Trophoblast cell (in vitro differentiated cells and primary cell): ENCODE measurements around the gene FAM118B.
"Not testable (repeated sequence)": the region's sequence is repeated elsewhere in the genome, so short reads cannot be mapped to it uniquely, and the experiment has no call there.

Experiments
- DNase-seq, 2 donors: peaks; one replicate each; pipeline ENCODE4 v3.0.0-alpha.2; 2016
- H2AFZ ChIP-seq: 2 replicates; pipeline ENCODE4 v1.6.1; 2013; ENCODE audit warnings: low read length, moderate library complexity, mild to moderate bottlenecking; ENCODE audit not compliant: insufficient read depth, poor library complexity
- H2AK5ac ChIP-seq: 2 replicates; pipeline ENCODE4 v1.6.1; 2013; ENCODE audit warnings: mild to moderate bottlenecking, low read length
- H2BK120ac ChIP-seq: 2 replicates; pipeline ENCODE4 v1.6.1; 2013; ENCODE audit warnings: low read length, mild to moderate bottlenecking, moderate library complexity; ENCODE audit not compliant: insufficient read depth, poor library complexity
- H2BK12ac ChIP-seq: 2 replicates; pipeline ENCODE4 v1.6.1; 2013; ENCODE audit warnings: mild to moderate bottlenecking, low read length, moderate library complexity
- H2BK5ac ChIP-seq: 2 replicates; pipeline ENCODE4 v1.6.1; 2013; ENCODE audit warnings: low read length, low read depth, moderate library complexity, mild to moderate bottlenecking; ENCODE audit not compliant: poor library complexity
- H3K14ac ChIP-seq: 2 replicates; pipeline ENCODE4 v1.6.1; 2013; ENCODE audit warnings: mild to moderate bottlenecking, low read length
- H3K18ac ChIP-seq: 2 replicates; pipeline ENCODE4 v1.6.1; 2013; ENCODE audit warnings: mild to moderate bottlenecking, low read length
- H3K23ac ChIP-seq: 2 replicates; pipeline ENCODE4 v1.6.1; 2013; ENCODE audit warnings: low read length
- H3K27ac ChIP-seq: 2 replicates; pipeline ENCODE4 v1.5.1; 2013; ENCODE audit warnings: low read depth, mild to moderate bottlenecking, inconsistent platforms, low read length, moderate library complexity
- H3K27me3 ChIP-seq: 2 replicates; pipeline ENCODE4 v1.6.1; 2013; ENCODE audit warnings: inconsistent platforms, mild to moderate bottlenecking, low read length, moderate library complexity; ENCODE audit not compliant: insufficient read depth
- H3K36me3 ChIP-seq, 2 experiments: 1 replicate in 1 of 2; 2 replicates in 1 of 2; pipeline ENCODE4 v1.6.1; 2013; ENCODE audit warnings: low read length in 2 of 2, mild to moderate bottlenecking in 2 of 2, moderate library complexity in 1 of 2; ENCODE audit not compliant: insufficient read depth in 2 of 2, control insufficient read depth in 1 of 2
- H3K4ac ChIP-seq: 2 replicates; pipeline ENCODE4 v1.6.1; 2013; ENCODE audit warnings: low read depth, mild to moderate bottlenecking, low read length, moderate library complexity
- H3K4me1 ChIP-seq, 2 experiments: 1 replicate in 1 of 2; 2 replicates in 1 of 2; pipeline ENCODE4 v1.6.1; 2013; ENCODE audit warnings: low read length in 2 of 2, mild to moderate bottlenecking in 2 of 2, moderate library complexity in 1 of 2; ENCODE audit not compliant: insufficient read depth in 2 of 2, control insufficient read depth in 1 of 2
- H3K4me2 ChIP-seq: 2 replicates; pipeline ENCODE4 v1.6.1; 2013; ENCODE audit warnings: inconsistent platforms, mild to moderate bottlenecking, low read length, moderate library complexity
- H3K4me3 ChIP-seq: 2 replicates; pipeline ENCODE4 v1.5.1; 2013; ENCODE audit warnings: mild to moderate bottlenecking, low read depth, low read length, inconsistent platforms
- H3K79me1 ChIP-seq: one replicate; pipeline ENCODE4 v1.6.1; 2013; ENCODE audit warnings: low read length
- H3K79me2 ChIP-seq: 2 replicates; pipeline ENCODE4 v1.6.1; 2013; ENCODE audit warnings: low read length, mild to moderate bottlenecking; ENCODE audit not compliant: control insufficient read depth, insufficient read depth, poor library complexity
- H3K9ac ChIP-seq: 2 replicates; pipeline ENCODE4 v1.6.1; 2013; ENCODE audit warnings: mild to moderate bottlenecking, low read length
- H3K9me3 ChIP-seq: 2 replicates; pipeline ENCODE4 v1.6.1; 2013; ENCODE audit warnings: low read depth, mild to moderate bottlenecking, control low read depth, inconsistent platforms, low read length; ENCODE audit not compliant: insufficient read depth
- H4K12ac ChIP-seq: 2 replicates; pipeline ENCODE4 v1.6.1; 2013; ENCODE audit warnings: low read depth, mild to moderate bottlenecking, low read length, moderate library complexity
- H4K8ac ChIP-seq: 2 replicates; pipeline ENCODE4 v1.6.1; 2013; ENCODE audit warnings: low read depth, mild to moderate bottlenecking, low read length, moderate library complexity
- H4K91ac ChIP-seq: one replicate; pipeline ENCODE4 v1.6.1; 2013; ENCODE audit warnings: low read depth, mild to moderate bottlenecking, low read length, moderate library complexity
- WGBS: extraction: QIAGEN DNeasy Blood & Tissue Kit; methylation state at CpG from one replicate; pipeline ENCODE4 v1.1.7; 2013; ENCODE audit warnings: missing lambda C conversion rate; ENCODE audit not compliant: insufficient read length, insufficient coverage; ENCODE audit errors: extremely low coverage; 5-methylcytosine and 5-hydroxymethylcytosine counted together

The FAM118B gene

DNA sequence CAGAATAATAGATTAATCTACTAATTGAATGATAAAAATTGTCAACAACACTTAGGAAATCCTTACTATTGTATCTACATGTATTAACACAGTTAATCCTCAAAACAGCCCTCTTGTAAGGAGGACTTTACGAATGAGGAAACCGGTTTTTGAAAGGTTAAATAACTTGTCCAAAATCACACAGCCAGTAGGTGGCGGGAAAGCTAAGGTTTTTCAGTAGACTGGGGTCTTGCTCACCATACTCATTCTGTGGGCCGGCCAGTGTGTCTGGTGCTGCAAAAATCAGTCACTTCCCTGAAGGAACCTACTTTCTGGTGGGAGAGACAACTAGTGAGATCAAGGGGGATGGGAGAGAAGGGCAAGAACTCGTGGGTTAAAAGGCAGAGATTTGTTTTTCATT lies 96.1 kb downstream of the FAM118B start:
- no peak overlapping the region for H3K23ac ChIP-seq
- H3K4me2 ChIP-seq = no peak overlapping the region
- no peak overlapping the region for H4K12ac ChIP-seq
- no peak overlapping the region for H2BK5ac ChIP-seq
- H3K79me2 ChIP-seq = peaks cover 4% of the 10 kb centered on the region
- WGBS = no CpG with 5 or more reads among the region's 5 CpGs
- no peak overlapping the region for H3K14ac ChIP-seq
- H3K27ac ChIP-seq = no peak overlapping the region
- H3K4me3 ChIP-seq = no peak overlapping the region
- no peak overlapping the region for H2BK12ac ChIP-seq
- H2BK120ac ChIP-seq = no peak overlapping the region
- peak in 1 of 2 donors; percentile 58 for DNase-seq
- H3K79me1 ChIP-seq = peaks cover 5% of the 10 kb centered on the region
- no peak overlapping the region for H3K18ac ChIP-seq
- no peak overlapping the region for H4K8ac ChIP-seq
- peaks cover 0 to 4% of the 10 kb centered on the region in 2 experiments for H3K4me1 ChIP-seq
- no peak overlapping the region for H4K91ac ChIP-seq
- H3K27me3 ChIP-seq = no peaks in the 10 kb centered on the region
- H3K9me3 ChIP-seq = no peaks in the 10 kb centered on the region
- no peaks in the 10 kb centered on the region for H3K36me3 ChIP-seq
- no peak overlapping the region for H2AFZ ChIP-seq
- H3K4ac ChIP-seq = no peak overlapping the region
- H3K9ac ChIP-seq = no peak overlapping the region
- H2AK5ac ChIP-seq = no peak overlapping the region

DNA sequence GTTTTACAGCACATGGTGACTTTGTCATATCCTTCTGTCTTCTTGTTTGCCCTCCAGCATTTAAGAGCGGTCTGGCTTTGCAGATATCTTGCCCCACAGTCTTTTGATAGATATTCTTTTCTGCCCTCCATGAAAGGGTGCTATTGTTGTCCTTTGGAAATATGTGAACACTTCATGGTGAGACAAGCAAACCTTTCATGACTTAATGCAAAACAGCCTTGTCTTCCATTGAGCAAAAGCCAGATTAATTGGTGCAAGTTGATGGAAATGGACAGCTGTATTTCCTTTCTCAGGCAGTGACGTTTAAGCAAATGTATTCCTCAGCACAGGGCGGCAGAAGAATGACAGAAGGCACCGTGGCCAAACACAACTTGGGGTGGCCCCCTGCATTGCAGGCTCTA lies 96.7 kb downstream of the FAM118B start:
- H2AK5ac ChIP-seq = no peak overlapping the region
- no peaks in the 10 kb centered on the region for H3K9me3 ChIP-seq
- H3K14ac ChIP-seq = no peak overlapping the region
- H3K79me1 ChIP-seq = peaks cover 5% of the 10 kb centered on the region
- no CpG with 5 or more reads among the region's 4 CpGs for WGBS
- no peak overlapping the region for H2BK5ac ChIP-seq
- no peaks in the 10 kb centered on the region for H3K27me3 ChIP-seq
- no peak overlapping the region for H3K4ac ChIP-seq
- H3K9ac ChIP-seq = no peak overlapping the region
- H4K12ac ChIP-seq = no peak overlapping the region
- H3K4me2 ChIP-seq = no peak overlapping the region
- no peak for DNase-seq
- H3K27ac ChIP-seq = no peak overlapping the region
- no peak overlapping the region for H2AFZ ChIP-seq
- no peak overlapping the region for H2BK120ac ChIP-seq
- no peak overlapping the region for H3K18ac ChIP-seq
- no peak overlapping the region for H4K8ac ChIP-seq
- H3K23ac ChIP-seq = no peak overlapping the region
- no peak overlapping the region for H4K91ac ChIP-seq
- peaks cover 4% of the 10 kb centered on the region for H3K79me2 ChIP-seq
- no peak overlapping the region for H2BK12ac ChIP-seq
- no peaks in the 10 kb centered on the region for H3K36me3 ChIP-seq
- peaks cover 0 to 4% of the 10 kb centered on the region in 2 experiments for H3K4me1 ChIP-seq
- no peak overlapping the region for H3K4me3 ChIP-seq

DNA sequence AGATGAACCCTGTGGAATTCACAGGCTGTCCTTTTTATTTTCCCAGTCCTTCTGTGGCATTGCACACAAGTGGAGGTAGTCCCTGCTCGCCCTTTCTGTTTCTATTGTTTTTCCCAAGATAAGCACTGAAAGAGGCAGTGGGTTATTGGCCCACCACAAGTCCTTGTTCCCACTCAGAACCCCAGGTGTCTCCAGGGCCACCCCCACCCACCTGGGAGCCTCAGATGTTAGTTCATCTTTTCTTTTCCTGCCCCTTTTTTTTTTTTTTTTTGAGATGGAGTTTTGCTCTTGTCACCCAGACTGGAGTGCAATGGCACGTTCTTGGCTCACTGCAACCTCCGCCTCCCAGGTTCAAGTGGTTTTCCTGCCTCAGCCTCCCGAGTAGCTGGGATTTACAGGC lies 97.2 kb downstream of the FAM118B start:
- DNase-seq, H3K27ac ChIP-seq, H3K27me3 ChIP-seq, H3K9me3 ChIP-seq, H3K4me3 ChIP-seq, H2BK5ac ChIP-seq, H2AK5ac ChIP-seq, H3K23ac ChIP-seq, H2BK120ac ChIP-seq, H4K8ac ChIP-seq, H2AFZ ChIP-seq, H3K9ac ChIP-seq, H3K4me2 ChIP-seq, H3K18ac ChIP-seq, H3K4me1 ChIP-seq, H4K91ac ChIP-seq, H3K14ac ChIP-seq, H3K36me3 ChIP-seq, H2BK12ac ChIP-seq, H4K12ac ChIP-seq, H3K4ac ChIP-seq, H3K79me2 ChIP-seq, H3K79me1 ChIP-seq: not testable (repeated sequence)
- no CpG with 5 or more reads among the region's 4 CpGs for whole genome bisulfite sequencing

DNA sequence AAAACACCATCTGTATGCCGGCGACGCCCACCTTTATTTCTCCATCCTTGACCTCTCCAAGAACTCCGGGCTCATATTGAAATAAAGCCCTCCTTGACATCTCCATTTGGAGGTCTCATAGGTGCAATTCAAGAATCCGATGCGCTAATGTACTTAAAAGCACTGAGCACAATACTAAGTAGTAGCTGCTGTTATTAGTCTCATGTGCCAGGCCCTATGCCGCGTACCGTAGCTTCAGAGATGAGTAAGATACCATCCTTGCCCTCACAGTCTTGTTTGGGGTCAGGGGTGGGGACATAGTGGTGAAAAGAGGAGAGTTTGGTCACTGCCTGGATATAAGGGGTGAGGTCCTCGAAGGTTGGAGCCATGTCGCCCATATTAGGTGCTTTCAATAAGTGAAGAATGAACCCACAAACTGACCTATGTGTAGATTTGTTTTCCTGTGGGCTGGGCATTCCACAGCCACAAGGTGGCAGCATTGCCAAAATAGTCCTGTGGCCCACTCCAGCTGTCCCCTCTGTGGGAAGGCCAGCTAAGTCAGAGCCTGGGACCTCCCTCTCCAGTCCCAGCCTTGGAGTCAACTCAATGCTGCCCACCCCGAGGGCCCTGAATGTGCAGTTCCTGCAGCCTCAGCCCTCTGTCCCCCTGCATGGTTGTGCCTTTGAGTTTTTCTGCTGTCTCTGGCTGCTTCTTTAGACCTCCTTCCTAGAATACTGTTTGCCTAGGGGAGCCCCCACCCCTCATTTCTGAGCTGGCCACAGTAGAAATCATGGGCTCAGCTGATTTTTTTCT lies 98.8 kb downstream of the FAM118B start:
- Histone ChIP-seq H3K4me2 (no peak overlapping the region), H3K23ac (no peak overlapping the region), H3K4me1 (no peaks in the 10 kb centered on the region), H4K12ac (no peak overlapping the region), H3K9ac (no peak overlapping the region), H3K4ac (no peak overlapping the region), H3K27ac (no peak overlapping the region), H2BK5ac (no peak overlapping the region), H4K8ac (no peak overlapping the region), H3K9me3 (no peaks in the 10 kb centered on the region), H3K14ac (no peak overlapping the region), H3K79me1 (no peaks in the 10 kb centered on the region), H3K36me3 (no peaks in the 10 kb centered on the region), H3K18ac (no peak overlapping the region), H3K27me3 (no peaks in the 10 kb centered on the region), H3K79me2 (no peaks in the 10 kb centered on the region), H3K4me3 (no peak overlapping the region), H4K91ac (no peak overlapping the region), H2AFZ (no peak overlapping the region), H2BK120ac (no peak overlapping the region), H2AK5ac (no peak overlapping the region), H2BK12ac (no peak overlapping the region)
- DNase-seq = peak; percentile 65 to 86
- no CpG with 5 or more reads among the region's 12 CpGs for WGBS
